ENCODE data around the gene CPNE7. TPM values are rescaled to one million over a fixed set of nuclear protein-coding genes. Genes with fewer than 3 reads are reported as not detected.

The CPNE7 gene
- total and polyA plus RNA-seq, 2 of the 13 experiments (the other 11 are each of a cell fraction or from before 2014, with no cell fraction given): 0.59 TPM; not detected in 1

DNA sequence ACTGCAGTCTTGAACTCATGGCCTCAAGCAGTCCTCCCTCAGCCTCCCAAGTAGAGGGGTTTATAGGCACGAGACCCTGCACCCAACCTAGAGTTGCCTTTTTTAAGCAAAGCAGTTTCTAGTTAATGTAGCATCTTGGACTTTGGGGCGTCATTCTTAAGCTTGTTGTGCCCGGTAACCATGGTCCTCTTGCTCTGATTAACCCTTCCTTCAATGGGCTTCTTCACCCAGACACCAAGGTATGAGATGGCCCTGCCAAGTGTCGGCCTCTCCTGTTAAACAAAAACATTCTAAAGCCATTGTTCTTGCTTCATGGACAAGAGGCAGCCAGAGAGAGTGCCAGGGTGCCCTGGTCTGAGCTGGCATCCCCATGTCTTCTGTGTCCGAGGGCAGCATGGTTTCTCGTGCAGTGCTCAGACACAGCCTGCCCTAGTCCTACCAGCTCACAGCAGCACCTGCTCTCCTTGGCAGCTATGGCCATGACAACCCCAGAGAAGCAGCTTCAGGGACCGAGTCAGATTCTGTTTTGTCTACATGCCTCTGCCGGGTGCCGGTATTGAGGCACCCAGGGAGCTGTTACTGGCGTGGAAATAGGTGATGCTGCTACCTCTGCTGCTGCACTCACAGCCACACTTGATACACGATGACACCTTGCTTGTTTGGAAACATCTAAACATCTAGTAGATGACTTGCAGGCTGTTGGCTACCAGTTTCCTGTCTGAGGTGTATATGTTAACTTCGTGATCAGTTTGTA, 11.7 kb upstream of the CPNE7 start:
- FAIRE-seq: no peak
- Histone ChIP-seq H3K79me2 (ENCODE audit: insufficient read depth, low read length) (peaks cover 25% of the 10 kb centered on the region), H3K36me3 (replicated peaks in 1 of 2; ENCODE audit: control insufficient read depth in 1 of 2, insufficient read depth in 2 of 2, low read length in 2 of 2) (peaks cover 23 to 35% of the 10 kb centered on the region in 2 experiments), H4K20me1 (ENCODE audit: insufficient read depth, low read length) (peaks cover 60% of the 10 kb centered on the region), H3K9me3 (ENCODE audit: low read length) (no peaks in the 10 kb centered on the region), H3K4me1 (ENCODE audit: insufficient read depth, low read length) (peaks cover 70% of the 10 kb centered on the region), H2AFZ (ENCODE audit: low read length) (no peak overlapping the region), H3K4me3 (replicated peaks in 1 of 3; ENCODE audit: insufficient read depth in 1 of 3, low read depth in 2 of 3, low read length in 3 of 3) (no peak overlapping the region; a peak in 1 of 6 replicates), H3K9ac (ENCODE audit: insufficient read depth, low read depth, low read length) (no peak overlapping the region), H3K27me3 (ENCODE audit: control insufficient read depth in 1 of 2, insufficient read depth in 2 of 2, low read length in 2 of 2) (0 out of 5 replicates have a peak, but pooled peaks cover 0 to 6% of the 10 kb centered on the region in 2 experiments), H3K4me2 (ENCODE audit: low read depth, low read length) (peak overlapping the region; percentile 97), H3K27ac (ENCODE audit: extremely low read length, insufficient read depth, low read length) (no peak overlapping the region)
- BruUV-seq (replicated peaks): no TSS peak
- CTCF ChIA-PET (ENCODE audit: low intra/inter-chr PET ratio, low total read pairs): no interaction called here
- DNase-seq (ENCODE audit: low spot score): no peak
- in situ Hi-C loops (cut with HindIII; ENCODE audit: extremely low pct_ligation_motif_present, low pct_unique_long_range_greater_than_20kb) (no loop called here), intact Hi-C loops (cut with micrococcal nuclease; ENCODE audit: unreplicated experiment) (no loop called here)
- no peak for ATAC-seq
- 91% methylated on average over 12 of the region's 12 CpGs for WGBS (ENCODE audit: low lambda C conversion rate)
- POLR2A ChIA-PET: interaction anchor here (0.6 to 2.4 kb wide), 10 partner anchors 9 to 242 kb away, joined by 3 to 16 read pairs (median 5); partner anchors contain the start of gene SPG7
- TF ChIP-seq CCDC6 (CRISPR knock-in tag; IDR thresholded peaks at IDR 0.05) (no peak), ONECUT2 (CRISPR knock-in tag; IDR thresholded peaks at IDR 0.05) (no peak), MEF2D (CRISPR knock-in tag; IDR thresholded peaks at IDR 0.05) (no peak), DNMT1 (CRISPR knock-in tag; IDR thresholded peaks at IDR 0.05) (no peak), ZFP90 (CRISPR knock-in tag; IDR thresholded peaks at IDR 0.05; ENCODE audit: borderline replicate concordance) (no peak), NFIC (IDR thresholded peaks at IDR 0.05; ENCODE audit: low read length) (0 out of 2 replicates have a peak, but pooled peaks have one; percentile 3), ZIK1 (CRISPR knock-in tag; IDR thresholded peaks at IDR 0.05; ENCODE audit: borderline replicate concordance, low read depth) (no peak), FOXK2 (IDR thresholded peaks at IDR 0.05) (no peak), ZNF225 (CRISPR knock-in tag; IDR thresholded peaks at IDR 0.05) (no peak), ZNF672 (CRISPR knock-in tag; IDR thresholded peaks at IDR 0.05) (no peak), HOXA5 (CRISPR knock-in tag; IDR thresholded peaks at IDR 0.05) (no peak), MIXL1 (CRISPR knock-in tag; IDR thresholded peaks at IDR 0.05) (no peak), ZNF496 (CRISPR knock-in tag; IDR thresholded peaks at IDR 0.05; ENCODE audit: insufficient replicate concordance) (no peak)
- TF ChIP-seq, protein P1, sequence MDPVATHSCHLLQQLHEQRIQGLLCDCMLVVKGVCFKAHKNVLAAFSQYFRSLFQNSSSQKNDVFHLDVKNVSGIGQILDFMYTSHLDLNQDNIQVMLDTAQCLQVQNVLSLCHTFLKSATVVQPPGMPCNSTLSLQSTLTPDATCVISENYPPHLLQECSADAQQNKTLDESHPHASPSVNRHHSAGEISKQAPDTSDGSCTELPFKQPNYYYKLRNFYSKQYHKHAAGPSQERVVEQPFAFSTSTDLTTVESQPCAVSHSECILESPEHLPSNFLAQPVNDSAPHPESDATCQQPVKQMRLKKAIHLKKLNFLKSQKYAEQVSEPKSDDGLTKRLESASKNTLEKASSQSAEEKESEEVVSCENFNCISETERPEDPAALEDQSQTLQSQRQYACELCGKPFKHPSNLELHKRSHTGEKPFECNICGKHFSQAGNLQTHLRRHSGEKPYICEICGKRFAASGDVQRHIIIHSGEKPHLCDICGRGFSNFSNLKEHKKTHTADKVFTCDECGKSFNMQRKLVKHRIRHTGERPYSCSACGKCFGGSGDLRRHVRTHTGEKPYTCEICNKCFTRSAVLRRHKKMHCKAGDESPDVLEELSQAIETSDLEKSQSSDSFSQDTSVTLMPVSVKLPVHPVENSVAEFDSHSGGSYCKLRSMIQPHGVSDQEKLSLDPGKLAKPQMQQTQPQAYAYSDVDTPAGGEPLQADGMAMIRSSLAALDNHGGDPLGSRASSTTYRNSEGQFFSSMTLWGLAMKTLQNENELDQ (CRISPR knock-in tag; IDR thresholded peaks at IDR 0.05; ENCODE audit: borderline replicate concordance): no peak
- TF ChIP-seq, protein P2, sequence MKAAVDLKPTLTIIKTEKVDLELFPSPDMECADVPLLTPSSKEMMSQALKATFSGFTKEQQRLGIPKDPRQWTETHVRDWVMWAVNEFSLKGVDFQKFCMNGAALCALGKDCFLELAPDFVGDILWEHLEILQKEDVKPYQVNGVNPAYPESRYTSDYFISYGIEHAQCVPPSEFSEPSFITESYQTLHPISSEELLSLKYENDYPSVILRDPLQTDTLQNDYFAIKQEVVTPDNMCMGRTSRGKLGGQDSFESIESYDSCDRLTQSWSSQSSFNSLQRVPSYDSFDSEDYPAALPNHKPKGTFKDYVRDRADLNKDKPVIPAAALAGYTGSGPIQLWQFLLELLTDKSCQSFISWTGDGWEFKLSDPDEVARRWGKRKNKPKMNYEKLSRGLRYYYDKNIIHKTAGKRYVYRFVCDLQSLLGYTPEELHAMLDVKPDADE (CRISPR knock-in tag; IDR thresholded peaks at IDR 0.05): no peak
- TF ChIP-seq, protein P3, sequence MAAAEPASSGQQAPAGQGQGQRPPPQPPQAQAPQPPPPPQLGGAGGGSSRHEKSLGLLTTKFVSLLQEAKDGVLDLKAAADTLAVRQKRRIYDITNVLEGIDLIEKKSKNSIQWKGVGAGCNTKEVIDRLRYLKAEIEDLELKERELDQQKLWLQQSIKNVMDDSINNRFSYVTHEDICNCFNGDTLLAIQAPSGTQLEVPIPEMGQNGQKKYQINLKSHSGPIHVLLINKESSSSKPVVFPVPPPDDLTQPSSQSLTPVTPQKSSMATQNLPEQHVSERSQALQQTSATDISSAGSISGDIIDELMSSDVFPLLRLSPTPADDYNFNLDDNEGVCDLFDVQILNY (CRISPR knock-in tag; conservative IDR thresholded peaks at IDR 0.05): no peak
- TF ChIP-seq, protein P4, sequence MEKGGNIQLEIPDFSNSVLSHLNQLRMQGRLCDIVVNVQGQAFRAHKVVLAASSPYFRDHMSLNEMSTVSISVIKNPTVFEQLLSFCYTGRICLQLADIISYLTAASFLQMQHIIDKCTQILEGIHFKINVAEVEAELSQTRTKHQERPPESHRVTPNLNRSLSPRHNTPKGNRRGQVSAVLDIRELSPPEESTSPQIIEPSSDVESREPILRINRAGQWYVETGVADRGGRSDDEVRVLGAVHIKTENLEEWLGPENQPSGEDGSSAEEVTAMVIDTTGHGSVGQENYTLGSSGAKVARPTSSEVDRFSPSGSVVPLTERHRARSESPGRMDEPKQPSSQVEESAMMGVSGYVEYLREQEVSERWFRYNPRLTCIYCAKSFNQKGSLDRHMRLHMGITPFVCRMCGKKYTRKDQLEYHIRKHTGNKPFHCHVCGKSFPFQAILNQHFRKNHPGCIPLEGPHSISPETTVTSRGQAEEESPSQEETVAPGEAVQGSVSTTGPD (CRISPR knock-in tag; IDR thresholded peaks at IDR 0.05): no peak
- TF ChIP-seq, protein P5, sequence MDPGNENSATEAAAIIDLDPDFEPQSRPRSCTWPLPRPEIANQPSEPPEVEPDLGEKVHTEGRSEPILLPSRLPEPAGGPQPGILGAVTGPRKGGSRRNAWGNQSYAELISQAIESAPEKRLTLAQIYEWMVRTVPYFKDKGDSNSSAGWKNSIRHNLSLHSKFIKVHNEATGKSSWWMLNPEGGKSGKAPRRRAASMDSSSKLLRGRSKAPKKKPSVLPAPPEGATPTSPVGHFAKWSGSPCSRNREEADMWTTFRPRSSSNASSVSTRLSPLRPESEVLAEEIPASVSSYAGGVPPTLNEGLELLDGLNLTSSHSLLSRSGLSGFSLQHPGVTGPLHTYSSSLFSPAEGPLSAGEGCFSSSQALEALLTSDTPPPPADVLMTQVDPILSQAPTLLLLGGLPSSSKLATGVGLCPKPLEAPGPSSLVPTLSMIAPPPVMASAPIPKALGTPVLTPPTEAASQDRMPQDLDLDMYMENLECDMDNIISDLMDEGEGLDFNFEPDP (CRISPR knock-in tag; conservative IDR thresholded peaks at IDR 0.05): 0 out of 2 replicates have a peak, but pooled peaks have one; percentile 15

Measured in HepG2 (cell line).